ENCODE results near the gene LAMA2.
"Not testable (repeated sequence)": the region's sequence is repeated elsewhere in the genome, so short reads cannot be mapped to it uniquely, and the experiment has no call there.

The LAMA2 gene

GRCh38 chr6:129008591-129008990, 125.7 kb downstream of the LAMA2 start:
- no peak for DNase-seq (ENCODE audit: low spot score)

DNA sequence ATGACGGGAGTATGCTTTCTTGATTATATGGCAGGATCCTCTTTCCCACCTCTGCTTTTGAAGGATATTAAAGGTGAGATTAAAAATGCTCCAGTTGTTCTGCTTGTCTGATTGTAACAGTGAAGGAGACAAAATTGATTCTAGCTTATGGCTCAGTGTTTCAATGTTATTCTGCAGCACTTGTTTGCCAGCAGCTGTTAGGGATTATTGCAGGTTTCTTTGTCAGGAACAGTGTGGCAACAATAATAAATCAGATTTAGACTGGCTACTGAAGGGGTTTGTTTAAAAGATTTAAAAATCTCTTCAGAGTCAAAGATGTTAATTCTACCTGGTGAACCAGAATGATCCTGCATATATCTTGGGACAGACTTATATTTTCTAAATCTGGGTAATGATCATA, 126.9 kb downstream of the LAMA2 start:
- DNase-seq (ENCODE audit: low spot score) = no peak

GRCh38 chr6:129014302-129014701, 131.4 kb downstream of the LAMA2 start:
- DNase-seq (ENCODE audit: low spot score) = no peak

DNA sequence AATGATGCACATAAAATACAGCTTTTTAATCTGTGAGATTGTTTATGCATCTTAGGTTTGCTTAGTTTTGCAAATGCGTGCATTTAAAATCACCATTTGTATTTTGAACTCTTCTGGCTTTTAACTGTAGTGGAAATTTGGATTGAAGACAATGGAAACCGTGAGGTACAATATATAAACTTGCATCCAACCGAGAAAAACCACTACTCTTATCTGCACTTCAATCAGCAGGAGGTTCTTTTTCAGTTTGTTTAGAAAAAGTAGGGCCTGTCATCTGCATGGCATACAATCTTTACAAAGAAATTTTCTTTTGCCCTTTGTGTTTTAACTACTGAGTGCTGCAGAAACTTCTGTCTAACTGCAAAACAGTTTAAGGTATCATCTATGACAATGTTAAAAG, 132.8 kb downstream of the LAMA2 start:
- no peak for DNase-seq (ENCODE audit: low spot score)

DNA sequence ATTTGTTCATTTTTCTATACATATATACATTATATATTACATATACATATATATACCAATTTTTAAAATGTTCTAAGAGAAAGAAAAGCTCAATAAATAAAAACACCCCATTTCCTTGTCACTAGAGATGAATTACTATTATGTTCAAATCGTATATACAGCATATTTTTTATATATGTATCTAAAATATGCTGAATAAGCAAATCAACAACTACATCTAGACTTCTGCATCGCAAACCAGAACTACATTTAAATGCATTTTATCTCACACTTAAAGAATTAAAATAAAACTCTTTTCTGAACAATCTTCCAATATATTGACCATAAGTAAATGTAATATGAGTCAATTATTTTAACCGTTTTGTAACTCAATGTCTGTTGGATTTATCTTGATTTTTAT, 133.9 kb downstream of the LAMA2 start:
- no peak for DNase-seq (ENCODE audit: low spot score)

- DNase-seq (ENCODE audit: low spot score) = no peak
These were observed 139.1 kb downstream of the LAMA2 start for GRCh38 chr6:129022011-129022553.

DNA sequence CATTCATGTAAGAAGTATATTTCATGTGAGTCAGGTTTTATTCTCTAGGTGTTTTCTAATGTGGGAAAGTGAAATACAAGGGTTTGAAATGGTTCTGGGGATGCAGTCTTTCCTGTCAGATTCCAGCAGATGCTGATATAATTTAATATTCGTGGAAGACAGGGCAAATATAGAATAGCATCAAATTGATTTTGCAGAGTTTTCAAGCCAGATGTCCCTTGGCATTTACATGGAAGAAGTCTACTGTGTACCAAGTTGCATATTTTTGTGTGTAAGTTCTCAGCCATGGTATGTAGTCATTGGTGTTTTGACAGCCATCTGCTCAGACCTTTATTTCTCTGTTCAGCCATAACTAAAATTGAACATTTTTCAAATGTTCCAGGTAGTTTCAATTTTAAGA, 143.7 kb downstream of the LAMA2 start:
- DNase-seq (ENCODE audit: low spot score) = no peak

DNA sequence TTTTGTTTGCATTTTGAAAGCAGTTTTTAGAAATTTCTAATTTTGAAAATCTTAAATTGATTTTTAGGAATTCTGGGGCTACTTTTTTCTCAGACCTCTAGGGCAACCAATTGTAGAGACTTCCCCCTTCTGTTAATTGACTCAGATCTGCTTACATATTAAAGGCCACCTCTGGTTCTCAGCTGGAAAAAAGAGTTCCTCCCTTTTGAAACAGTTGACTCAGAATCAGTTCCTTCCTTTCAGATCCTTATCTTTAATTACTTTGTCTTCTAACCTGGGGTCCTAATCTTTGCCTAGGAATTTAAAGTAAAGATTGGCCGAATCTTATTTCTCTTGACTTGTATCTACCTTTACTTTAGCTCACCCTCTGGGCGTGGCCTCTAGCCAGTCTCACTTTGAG, 146.8 kb downstream of the LAMA2 start:
- DNase-seq (ENCODE audit: low spot score) = no peak

DNA sequence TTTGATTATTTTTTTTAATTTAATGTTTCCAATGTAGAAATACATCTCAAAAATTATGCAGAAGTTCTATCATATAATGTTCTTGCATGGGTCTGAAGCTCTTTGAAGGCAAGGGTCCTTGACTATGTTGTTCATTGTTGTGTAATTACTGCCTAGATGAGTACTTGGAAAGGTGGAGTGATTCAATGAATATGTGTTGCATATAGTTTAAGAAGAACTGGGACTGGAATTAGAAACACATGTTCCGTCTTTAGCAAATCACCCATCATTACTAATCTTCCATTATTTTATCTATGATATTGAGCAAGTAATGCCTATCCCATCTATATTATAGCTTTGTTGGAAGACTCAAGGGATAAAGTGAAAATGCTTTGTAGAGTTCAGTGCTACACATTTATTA, 147.3 kb downstream of the LAMA2 start:
- no peak for DNase-seq (ENCODE audit: low spot score)

DNA sequence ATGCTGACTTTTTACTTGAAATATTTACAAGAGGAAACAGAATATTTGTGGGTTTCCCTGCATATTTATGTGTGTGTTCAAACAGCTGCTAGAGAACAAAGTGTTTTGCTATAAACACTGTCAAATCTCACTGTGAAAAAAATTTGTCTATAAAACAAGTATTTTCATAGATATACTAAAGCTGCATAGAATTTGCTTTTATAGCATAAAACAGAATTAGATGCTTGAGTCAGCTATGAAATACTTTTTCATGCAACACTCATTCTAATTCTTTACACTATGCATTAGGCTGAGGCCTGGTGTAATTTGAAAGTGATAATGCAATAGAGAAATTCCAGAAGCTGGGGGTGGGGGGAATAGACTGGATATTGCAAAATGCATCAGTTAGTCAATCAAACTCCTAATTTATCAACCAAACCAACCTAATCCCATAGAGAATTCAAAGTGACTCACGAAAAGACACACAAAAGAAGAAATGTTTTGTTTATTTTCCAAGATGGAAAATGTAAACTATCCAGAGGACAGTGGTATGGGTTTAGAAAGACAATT, 148.2 kb downstream of the LAMA2 start:
- DNase-seq (ENCODE audit: low spot score) = no peak

GRCh38 chr6:129032602-129033001, 149.7 kb downstream of the LAMA2 start:
- no peak for DNase-seq (ENCODE audit: low spot score)

DNA sequence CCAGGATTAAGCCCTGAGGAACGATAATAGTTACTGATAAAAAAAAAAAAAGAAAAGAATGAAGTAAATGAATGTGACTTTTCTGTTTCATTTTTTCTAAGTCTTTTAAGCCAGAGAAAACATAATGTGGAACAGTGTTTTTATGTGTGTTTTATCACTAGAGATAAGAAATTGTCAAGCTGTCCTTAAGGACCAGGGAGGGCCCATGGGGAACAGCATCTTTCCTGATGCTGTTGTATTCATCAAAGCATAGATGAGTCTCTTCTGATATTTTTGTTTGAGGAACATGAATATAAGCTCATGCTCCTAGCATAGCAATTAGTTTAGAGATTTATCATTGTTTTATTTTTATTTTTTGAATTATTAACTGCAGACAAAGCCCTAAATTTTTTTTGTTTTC, 150.2 kb downstream of the LAMA2 start:
- DNase-seq (ENCODE audit: low spot score) = no peak

DNA sequence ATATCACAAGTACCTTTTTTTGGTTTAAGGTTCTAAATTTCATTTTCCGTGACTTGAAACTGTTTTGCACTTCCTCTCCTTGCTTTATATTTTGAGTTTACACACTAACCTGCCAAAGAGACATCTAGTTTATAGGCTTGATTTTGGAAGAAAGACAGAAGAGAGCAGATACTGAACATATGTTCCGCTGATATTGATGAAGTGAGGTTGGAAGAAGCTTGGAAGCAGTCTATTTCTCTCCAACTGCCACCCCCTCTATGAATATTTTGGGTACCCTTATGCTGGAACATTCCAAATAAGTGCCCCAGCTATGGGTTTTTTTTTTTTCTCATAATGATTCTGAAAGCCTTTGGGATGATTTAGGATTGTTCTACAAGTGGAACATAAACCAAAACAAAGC, 150.6 kb downstream of the LAMA2 start:
- DNase-seq (ENCODE audit: low spot score) = no peak

- DNase-seq (ENCODE audit: low spot score) = no peak
These were observed 158.6 kb downstream of the LAMA2 start for GRCh38 chr6:129041563-129041962.

GRCh38 chr6:129046526-129046925, 163.6 kb downstream of the LAMA2 start:
- no peak for DNase-seq (ENCODE audit: low spot score)

- DNase-seq (ENCODE audit: low spot score) = no peak
These were observed 164.9 kb downstream of the LAMA2 start for GRCh38 chr6:129047834-129048233.

DNA sequence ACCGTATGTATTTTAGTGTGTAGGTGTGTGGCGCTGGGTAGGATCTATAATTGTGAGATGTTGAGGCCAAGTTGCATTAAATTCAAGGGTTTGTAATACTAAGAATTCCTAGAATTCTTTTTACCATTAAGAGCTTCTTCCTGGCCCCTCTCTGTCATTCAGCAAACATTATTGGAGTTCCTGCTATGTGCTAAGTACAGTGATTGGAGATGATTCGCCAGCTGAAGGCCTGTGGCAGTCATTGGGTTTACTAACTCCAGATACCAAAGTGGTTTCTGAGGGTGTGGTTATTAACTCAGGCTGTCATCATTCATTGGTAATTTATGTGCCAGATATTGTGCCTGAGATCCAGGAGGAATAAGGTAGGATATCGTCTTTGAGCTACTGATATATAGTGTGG, 167.1 kb downstream of the LAMA2 start:
- no peak for DNase-seq (ENCODE audit: low spot score)

GRCh38 chr6:129053143-129053542, 170.2 kb downstream of the LAMA2 start:
- DNase-seq (ENCODE audit: low spot score) = not testable (repeated sequence)

DNA sequence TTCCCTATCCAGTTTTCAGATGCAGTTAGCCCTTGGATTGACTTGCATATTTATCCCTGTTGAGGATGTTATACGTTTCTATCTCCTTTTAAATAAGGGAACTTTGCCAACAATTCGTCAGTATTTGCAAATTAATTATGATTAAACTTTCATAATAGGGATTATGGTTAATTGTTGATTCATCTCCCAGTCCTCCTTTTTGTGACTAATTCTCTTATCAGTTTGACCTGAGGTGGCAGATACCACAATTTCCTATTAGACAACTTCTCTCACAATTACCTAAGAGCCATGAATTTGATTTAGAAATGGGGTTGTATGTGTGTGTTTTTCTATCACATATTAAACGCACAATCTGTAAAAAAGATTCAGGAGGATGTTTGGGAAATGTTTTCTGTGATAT, 172.9 kb downstream of the LAMA2 start:
- DNase-seq (ENCODE audit: low spot score) = no peak

DNA sequence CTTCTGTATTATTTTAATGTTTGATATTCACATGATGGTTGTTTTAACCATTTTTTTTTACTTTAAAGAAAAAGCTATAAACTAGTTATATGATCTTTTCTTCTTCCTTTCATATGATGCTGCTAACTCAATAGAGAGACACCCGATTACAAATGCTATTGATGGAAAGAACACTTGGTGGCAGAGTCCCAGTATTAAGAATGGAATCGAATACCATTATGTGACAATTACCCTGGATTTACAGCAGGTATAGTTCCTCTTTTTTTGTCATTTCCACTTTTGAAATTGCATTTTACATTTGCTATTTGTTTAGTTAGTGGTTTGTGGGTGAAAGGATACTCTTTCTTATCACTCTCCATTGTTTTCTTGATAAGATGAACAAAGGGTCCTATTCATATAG, 176.7 kb downstream of the LAMA2 start:
- DNase-seq (ENCODE audit: low spot score) = no peak

- no peak for DNase-seq (ENCODE audit: low spot score)
These were observed 186.1 kb downstream of the LAMA2 start for GRCh38 chr6:129069006-129069405.

DNA sequence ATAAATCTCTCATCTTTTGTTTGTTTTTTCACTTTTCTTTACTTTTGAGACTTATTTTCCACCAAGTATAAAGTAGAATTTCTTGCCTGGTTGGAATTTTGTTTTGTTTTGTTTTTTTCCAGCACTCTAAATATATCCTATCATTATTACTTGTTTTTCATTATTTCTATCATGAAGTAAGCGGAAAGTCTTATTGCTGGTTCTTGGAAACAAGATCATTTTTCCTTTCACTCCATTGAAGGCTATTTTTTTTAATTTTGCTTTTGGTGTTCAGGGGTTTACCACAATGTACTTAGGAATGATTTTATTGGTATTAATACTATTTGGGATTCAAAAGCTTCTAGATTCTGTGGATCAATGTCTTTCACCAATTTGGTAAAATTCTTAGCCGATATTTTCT, 190.1 kb downstream of the LAMA2 start:
- DNase-seq (ENCODE audit: low spot score) = no peak

- no peak for DNase-seq (ENCODE audit: low spot score)
These were observed 190.9 kb downstream of the LAMA2 start for GRCh38 chr6:129073691-129074395.

GRCh38 chr6:129084406-129084805, 201.5 kb downstream of the LAMA2 start:
- no peak for DNase-seq (ENCODE audit: low spot score)
